Keratinocyte (primary cell): ENCODE results near the gene NXNL1. TPM values are rescaled to one million over a fixed set of nuclear protein-coding genes. Genes with fewer than 3 reads are reported as not detected.

Experiments
- DNase-seq: peaks from one replicate; pipeline ENCODE4 v3.0.0-alpha.2; 2011; ENCODE audit warnings: low read depth, missing footprints, low spot score
- FAIRE-seq: peaks from 2 replicates; lab custom pipeline; 2011; peaks lifted over from hg19 to GRCh38; lab: Jason Lieb, UNC
- H2AFZ ChIP-seq: 2 replicates; pipeline ENCODE4 v1.6.0; 2012; ENCODE audit warnings: low read length, control low read depth, inconsistent platforms; ENCODE audit not compliant: control insufficient read depth
- H3K27ac ChIP-seq: 2 replicates; pipeline ENCODE4 v1.5.1; 2011; ENCODE audit warnings: low read length; ENCODE audit not compliant: control insufficient read depth, insufficient read depth
- H3K27me3 ChIP-seq: 3 replicates; pipeline ENCODE4 v1.6.0; 2011; ENCODE audit warnings: low read length; ENCODE audit not compliant: control insufficient read depth, insufficient read depth; ENCODE audit errors: extremely low read depth
- H3K36me3 ChIP-seq, 2 experiments: 2 replicates in 1 of 2; 3 replicates in 1 of 2; pipeline ENCODE4 v1.5.1; 2011; ENCODE audit warnings: low read length in 2 of 2, mild to moderate bottlenecking in 1 of 2; ENCODE audit not compliant: control insufficient read depth in 2 of 2, insufficient read depth in 2 of 2; ENCODE audit errors: extremely low read depth in 1 of 2
- H3K4me1 ChIP-seq: 3 replicates; pipeline ENCODE4 v1.5.1; 2011; ENCODE audit warnings: low read length; ENCODE audit not compliant: control insufficient read depth, insufficient read depth; ENCODE audit errors: extremely low read depth
- H3K4me2 ChIP-seq: 3 replicates; pipeline ENCODE4 v1.6.0; 2011; ENCODE audit warnings: low read depth, low read length; ENCODE audit not compliant: control insufficient read depth, insufficient read depth; ENCODE audit errors: extremely low read depth
- H3K4me3 ChIP-seq, 3 experiments: fragments of 200-600 bp in 1 of 3; sonication (generic) in 1 of 3; 2 replicates in 2 of 3; 3 replicates in 1 of 3; pipeline ENCODE4 v1.5.1; 2011 to 2016; ENCODE audit warnings: low read length in 3 of 3, mild to moderate bottlenecking in 3 of 3, control low read depth in 2 of 3, inconsistent platforms in 1 of 3, low read depth in 1 of 3, mixed read lengths in 1 of 3, mixed run types in 1 of 3, moderate library complexity in 1 of 3; ENCODE audit not compliant: control insufficient read depth in 2 of 3, insufficient read depth in 2 of 3; ENCODE audit errors: extremely low read depth in 1 of 3
- H3K79me2 ChIP-seq: 2 replicates; pipeline ENCODE4 v1.6.0; 2012; ENCODE audit warnings: low read length; ENCODE audit not compliant: control insufficient read depth, insufficient read depth
- H3K9ac ChIP-seq: 3 replicates; pipeline ENCODE4 v1.6.0; 2011; ENCODE audit warnings: low read length; ENCODE audit not compliant: control insufficient read depth, insufficient read depth; ENCODE audit errors: extremely low read depth
- H3K9me1 ChIP-seq: 3 replicates; pipeline ENCODE4 v1.6.0; 2011; ENCODE audit warnings: low read length; ENCODE audit not compliant: control insufficient read depth, insufficient read depth; ENCODE audit errors: extremely low read depth
- H3K9me3 ChIP-seq: 2 replicates; pipeline ENCODE4 v1.5.1; 2012; ENCODE audit warnings: low read depth, low read length; ENCODE audit not compliant: control insufficient read depth
- H4K20me1 ChIP-seq: 3 replicates; pipeline ENCODE4 v1.6.0; 2011; ENCODE audit warnings: low read length; ENCODE audit not compliant: control insufficient read depth, insufficient read depth; ENCODE audit errors: extremely low read depth
- CTCF ChIP-seq, 3 experiments: IDR thresholded peaks in 1 of 3; conservative IDR thresholded peaks in 1 of 3; optimal IDR thresholded peaks in 1 of 3; 2 replicates in 2 of 3; 3 replicates in 1 of 3; pipeline versions ENCODE3 to v1.5.1; 2011; ENCODE audit warnings: low read length in 3 of 3, mild to moderate bottlenecking in 3 of 3, moderate library complexity in 2 of 3, control low read depth in 1 of 3, inconsistent platforms in 1 of 3; ENCODE audit not compliant: insufficient read depth in 2 of 3; ENCODE audit errors: extremely low read depth in 1 of 3
- EZH2 ChIP-seq: IDR thresholded peaks from one replicate; pipeline ENCODE4 v1.6.1; 2012; ENCODE audit warnings: inconsistent platforms, mild to moderate bottlenecking, low read length, moderate library complexity
- dilution Hi-C: fragments of 300-500 bp; cut with MboI; formaldehyde crosslinking; loops from one replicate; pipeline ENCODE4 v1.7.0; 2020; ENCODE audit warnings: low sequenced_read_pairs; ENCODE audit not compliant: extremely low pct_ligation_motif_present
- polyA plus RNA-seq, 5 experiments: library from polyadenylated mRNA; depleted of rRNA in 3 of 5; stranded (reverse) in 3 of 5; stranded (forward) in 1 of 5; unstranded in 1 of 5; fragments of >200 nt; gene quantifications; 1 replicate in 1 of 5; 2 replicates in 3 of 5; 3 replicates in 1 of 5; pipeline versions ENCODE4 v1.2.1 to v1.2.3, GENCODE V29; 2011 to 2012; ENCODE audit warnings: missing spikeins in 2 of 5, low read depth in 1 of 5, low replicate concordance in 1 of 5

NXNL1 gene
- polyA plus RNA-seq, 1 donor (not counting 4 experiments of a cell fraction or from before 2014, with no cell fraction given), result not detected

DNA sequence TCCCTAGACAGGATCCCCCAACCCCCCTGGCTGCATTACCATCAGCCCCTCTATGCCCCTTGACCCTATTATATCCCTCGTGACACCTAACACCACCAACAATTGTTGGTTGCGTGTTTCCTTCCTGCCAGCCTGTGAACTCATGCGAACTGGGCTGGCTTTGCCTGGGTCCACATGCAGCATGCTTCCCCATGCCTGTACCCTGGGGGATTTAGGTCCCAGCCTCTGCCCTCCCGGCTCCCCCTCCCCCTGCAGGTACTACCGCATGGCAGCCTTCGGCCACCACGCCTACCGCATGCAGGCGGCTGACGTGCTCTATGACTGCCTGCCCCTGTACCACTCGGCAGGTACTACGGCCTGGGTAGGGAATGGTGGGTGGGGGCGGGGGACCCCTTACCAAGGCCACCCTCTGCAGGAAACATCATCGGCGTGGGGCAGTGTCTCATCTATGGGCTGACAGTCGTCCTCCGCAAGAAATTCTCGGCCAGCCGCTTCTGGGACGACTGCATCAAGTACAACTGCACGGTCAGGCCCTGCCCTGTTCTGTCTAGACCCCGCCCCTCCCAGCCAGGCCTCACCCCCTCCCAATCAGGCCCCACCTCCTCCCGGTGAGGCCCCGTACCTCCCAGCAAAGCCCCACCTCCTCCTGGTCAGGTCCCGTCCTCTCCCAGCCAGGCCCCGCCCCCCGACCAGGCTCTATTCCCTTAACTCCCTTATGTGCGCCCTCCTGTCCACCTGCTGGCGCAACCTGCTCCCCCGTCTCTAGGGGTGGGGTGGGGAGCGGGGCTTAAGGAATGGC is 28.1 kb upstream of the NXNL1 start:
- Histone ChIP-seq H3K79me2 (peaks cover 3% of the 10 kb centered on the region), H3K4me2 (peak overlapping the region; percentile 78), H3K4me1 (peaks cover 16% of the 10 kb centered on the region), H3K27ac (peak overlapping the region; percentile 18), H3K9ac (peak overlapping the region; percentile 8), H3K27me3 (no peaks in the 10 kb centered on the region), H3K36me3 (peaks cover 0 to 6% of the 10 kb centered on the region in 2 experiments), H4K20me1 (no peaks in the 10 kb centered on the region), H3K4me3 (peak overlapping the region in 1 of 3 experiments; percentile 42), H2AFZ (peak overlapping the region; percentile 64), H3K9me3 (no peaks in the 10 kb centered on the region), H3K9me1 (no peaks in the 10 kb centered on the region)
- TF ChIP-seq CTCF (optimal IDR thresholded peaks at IDR 0.05 in 1 of 3, IDR thresholded peaks at IDR 0.05 in 1 of 3, conservative IDR thresholded peaks at IDR 0.05 in 1 of 3; ENCODE audit: extremely low read depth in 1 of 3, insufficient read depth in 2 of 3, low read length in 3 of 3) (peak in 1 of 3 experiments; percentile 60), EZH2 (no peak)
- DNase-seq, result no peak
- no peak for FAIRE-seq
- dilution Hi-C loops, result no loop called here

DNA sequence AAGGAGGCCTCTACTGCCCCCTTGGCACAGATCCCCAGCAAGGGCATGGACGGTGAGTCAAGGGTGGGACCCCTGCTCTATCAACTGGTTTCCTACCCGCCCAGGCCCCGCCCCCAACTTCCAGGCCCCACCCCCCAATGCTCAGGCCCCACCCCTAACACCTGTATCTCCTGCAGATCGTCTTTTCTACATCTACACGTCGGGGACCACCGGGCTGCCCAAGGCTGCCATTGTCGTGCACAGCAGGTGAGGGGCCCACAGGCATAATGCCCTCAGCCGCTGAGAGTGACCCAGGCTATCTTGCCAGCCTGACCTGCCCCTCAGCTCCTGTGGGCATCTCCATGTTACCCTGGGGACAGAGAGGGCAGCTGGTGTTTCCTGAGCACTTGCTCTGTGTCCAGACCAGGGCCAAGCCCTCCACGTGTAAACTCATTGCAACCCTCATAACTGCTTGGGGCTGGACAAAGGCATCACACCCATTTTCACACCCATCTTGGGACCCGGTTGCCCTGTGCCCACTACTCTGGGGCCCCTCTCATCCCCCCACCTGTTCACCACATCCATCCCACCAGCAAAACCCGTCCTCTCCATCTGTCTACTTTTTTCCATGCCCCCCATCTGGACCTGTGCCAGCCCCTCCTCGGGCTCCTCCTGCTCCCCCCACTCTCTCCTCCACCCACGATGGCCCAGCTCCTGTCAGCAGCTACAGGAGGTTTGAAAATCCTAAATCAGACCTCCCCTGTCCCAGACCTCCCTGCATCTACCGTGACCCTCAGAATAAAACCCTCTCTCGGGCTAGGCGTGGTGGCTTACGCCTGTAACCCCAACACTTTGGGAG is 26.8 kb upstream of the NXNL1 start:
- no peak overlapping the region for H3K4me2 ChIP-seq
- dilution Hi-C loops, result no loop called here
- TF ChIP-seq CTCF (optimal IDR thresholded peaks at IDR 0.05 in 1 of 3, IDR thresholded peaks at IDR 0.05 in 1 of 3, conservative IDR thresholded peaks at IDR 0.05 in 1 of 3; ENCODE audit: extremely low read depth in 1 of 3, insufficient read depth in 2 of 3, low read length in 3 of 3), result no peak
- TF ChIP-seq EZH2, result no peak
- FAIRE-seq (no peak), DNase-seq (no peak)
- no peak overlapping the region for H2AFZ ChIP-seq
- no peak overlapping the region for H3K27ac ChIP-seq
- no peaks in the 10 kb centered on the region for H3K9me3 ChIP-seq
- H4K20me1 ChIP-seq, result no peaks in the 10 kb centered on the region
- peaks cover 0 to 6% of the 10 kb centered on the region in 2 experiments for H3K36me3 ChIP-seq
- no peak overlapping the region for H3K9ac ChIP-seq
- no peaks in the 10 kb centered on the region for H3K27me3 ChIP-seq
- H3K4me3 ChIP-seq, result no peak overlapping the region
- H3K79me2 ChIP-seq, result peaks cover 3% of the 10 kb centered on the region
- H3K4me1 ChIP-seq, result peaks cover 16% of the 10 kb centered on the region
- no peaks in the 10 kb centered on the region for H3K9me1 ChIP-seq
